Keratinocyte (primary cell): Measurements from ENCODE around the gene NDOR1.

Source experiments
- EZH2 ChIP-seq: IDR thresholded peaks from one replicate; pipeline ENCODE4 v1.6.1; 2012; ENCODE audit warnings: inconsistent platforms, mild to moderate bottlenecking, low read length, moderate library complexity
- TF ChIP-seq, protein P1 (sequence below), 3 experiments: IDR thresholded peaks in 1 of 3; conservative IDR thresholded peaks in 1 of 3; optimal IDR thresholded peaks in 1 of 3; 2 replicates in 2 of 3; 3 replicates in 1 of 3; pipeline versions ENCODE3 to v1.5.1; 2011; ENCODE audit warnings: low read length in 3 of 3, mild to moderate bottlenecking in 3 of 3, moderate library complexity in 2 of 3, control low read depth in 1 of 3, inconsistent platforms in 1 of 3; ENCODE audit not compliant: insufficient read depth in 2 of 3; ENCODE audit errors: extremely low read depth in 1 of 3

DNA sequence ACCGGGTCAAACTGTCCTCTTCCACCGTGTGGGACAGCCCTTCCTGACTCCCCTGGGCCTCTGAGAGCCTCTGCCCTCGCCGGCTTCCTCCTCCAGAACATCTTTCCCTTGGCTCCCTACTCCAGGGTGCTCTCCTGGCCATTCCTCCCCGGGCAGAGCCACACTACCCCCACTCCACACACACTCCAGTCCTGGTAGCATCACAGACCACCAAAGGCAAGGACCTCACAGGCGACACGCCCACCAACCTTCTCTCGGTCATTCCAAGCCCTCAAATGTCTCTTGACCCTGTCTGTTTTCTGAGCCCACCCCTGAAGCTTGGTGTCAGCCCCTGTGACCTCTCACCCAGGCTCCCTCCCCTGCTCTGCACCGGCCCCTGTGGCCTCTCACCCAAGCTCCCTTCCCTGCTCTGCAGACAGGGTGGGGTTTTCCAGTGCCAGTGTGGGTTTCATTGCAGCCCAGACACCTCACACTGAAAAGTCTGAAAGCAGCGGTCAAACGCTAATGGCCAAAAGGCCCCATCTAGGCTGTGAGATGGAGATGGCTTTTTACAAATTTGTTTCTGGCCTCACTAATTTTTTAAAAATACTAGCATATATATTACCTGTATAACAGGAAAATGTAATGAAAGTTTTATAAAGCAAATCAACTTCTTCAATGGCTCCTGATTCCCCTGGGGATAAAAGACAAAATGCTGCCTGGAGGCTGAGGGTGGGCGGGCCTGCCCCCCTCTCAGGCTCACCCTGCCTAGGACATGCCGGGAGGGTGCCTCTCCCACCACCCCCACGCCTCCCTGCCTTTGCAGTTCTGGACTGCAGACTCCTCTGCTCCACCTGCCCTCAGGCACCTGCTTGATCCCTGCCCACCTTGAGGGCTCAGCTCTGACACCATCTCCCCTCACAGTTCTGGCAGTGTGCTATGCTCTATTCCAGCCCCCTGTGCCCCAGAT is 46.1 kb upstream of the NDOR1 start:
- no peak for TF ChIP-seq EZH2
- TF ChIP-seq, protein P1, sequence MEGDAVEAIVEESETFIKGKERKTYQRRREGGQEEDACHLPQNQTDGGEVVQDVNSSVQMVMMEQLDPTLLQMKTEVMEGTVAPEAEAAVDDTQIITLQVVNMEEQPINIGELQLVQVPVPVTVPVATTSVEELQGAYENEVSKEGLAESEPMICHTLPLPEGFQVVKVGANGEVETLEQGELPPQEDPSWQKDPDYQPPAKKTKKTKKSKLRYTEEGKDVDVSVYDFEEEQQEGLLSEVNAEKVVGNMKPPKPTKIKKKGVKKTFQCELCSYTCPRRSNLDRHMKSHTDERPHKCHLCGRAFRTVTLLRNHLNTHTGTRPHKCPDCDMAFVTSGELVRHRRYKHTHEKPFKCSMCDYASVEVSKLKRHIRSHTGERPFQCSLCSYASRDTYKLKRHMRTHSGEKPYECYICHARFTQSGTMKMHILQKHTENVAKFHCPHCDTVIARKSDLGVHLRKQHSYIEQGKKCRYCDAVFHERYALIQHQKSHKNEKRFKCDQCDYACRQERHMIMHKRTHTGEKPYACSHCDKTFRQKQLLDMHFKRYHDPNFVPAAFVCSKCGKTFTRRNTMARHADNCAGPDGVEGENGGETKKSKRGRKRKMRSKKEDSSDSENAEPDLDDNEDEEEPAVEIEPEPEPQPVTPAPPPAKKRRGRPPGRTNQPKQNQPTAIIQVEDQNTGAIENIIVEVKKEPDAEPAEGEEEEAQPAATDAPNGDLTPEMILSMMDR (optimal IDR thresholded peaks at IDR 0.05 in 1 of 3, IDR thresholded peaks at IDR 0.05 in 1 of 3, conservative IDR thresholded peaks at IDR 0.05 in 1 of 3; ENCODE audit: extremely low read depth in 1 of 3, insufficient read depth in 2 of 3, low read length in 3 of 3), result no peak
